OCI-LY3 (cell line): ENCODE measurements around the gene SIGMAR1.
"Not testable (repeated sequence)": the region's sequence is repeated elsewhere in the genome, so short reads cannot be mapped to it uniquely, and the experiment has no call there.

Experiments used
- H2AFZ ChIP-seq: fragments of 200-600, 300-600 bp; shearing (Covaris generic); 2 replicates; pipeline ENCODE4 v1.6.0; 2014; ENCODE audit warnings: antibody characterized with exemption, low read depth, low read length
- H3K27ac ChIP-seq: fragments of 200-600, 300-600 bp; sonication (generic); 2 replicates; pipeline ENCODE4 v1.5.1; 2014; ENCODE audit warnings: mild to moderate bottlenecking, low read length, moderate library complexity, mixed read lengths
- H3K27me3 ChIP-seq: fragments of 200-600, 300-600 bp; sonication (generic); 2 replicates; pipeline ENCODE4 v1.6.1; 2014; ENCODE audit warnings: low read depth, low read length, mixed read lengths
- H3K36me3 ChIP-seq: fragments of 200-600, 300-600 bp; sonication (generic); replicated peaks from 2 replicates; pipeline ENCODE3; 2014; ENCODE audit warnings: low read depth, low read length, mixed read lengths
- H3K4me1 ChIP-seq: fragments of 300-600, 200-600 bp; sonication (generic); 2 replicates; pipeline ENCODE4 v1.6.1; 2014; ENCODE audit warnings: low read length, mixed read lengths
- H3K4me2 ChIP-seq: fragments of 200-600, 300-600 bp; sonication (generic); 2 replicates; pipeline ENCODE4 v1.6.1; 2014; ENCODE audit warnings: low read length, mixed read lengths
- H3K4me3 ChIP-seq: fragments of 300-600, 200-600 bp; sonication (generic); 2 replicates; pipeline ENCODE4 v1.5.1; 2014; ENCODE audit warnings: antibody characterized with exemption, mild to moderate bottlenecking, low read length, moderate library complexity
- H3K79me2 ChIP-seq: fragments of 300-600, 200-600 bp; shearing (Covaris generic); 2 replicates; pipeline ENCODE4 v1.6.1; 2014; ENCODE audit warnings: mild to moderate bottlenecking, low read length, mixed read lengths
- H3K9ac ChIP-seq: fragments of 300-600, 200-600 bp; shearing (Covaris generic); 2 replicates; pipeline ENCODE4 v1.6.0; 2014; ENCODE audit warnings: mild to moderate bottlenecking, low read length, moderate library complexity
- H3K9me3 ChIP-seq: fragments of 200-600, 300-600 bp; shearing (Covaris generic); 2 replicates; pipeline ENCODE4 v1.6.1; 2014; ENCODE audit warnings: low read length, mixed read lengths; ENCODE audit not compliant: insufficient read depth
- H4K20me1 ChIP-seq: fragments of 200-600, 300-600 bp; sonication (generic); 2 replicates; pipeline ENCODE4 v1.6.1; 2016; ENCODE audit warnings: low read length, mixed read lengths; ENCODE audit not compliant: insufficient read depth
- CTCF ChIP-seq: fragments of 200-600, 300-600 bp; sonication (generic); IDR thresholded peaks from 2 replicates; pipeline ENCODE4 v1.5.1; 2014; ENCODE audit warnings: antibody characterized with exemption, low read length, low read depth
- EZH2phosphoT487 ChIP-seq: fragments of 200-600 bp; shearing (Covaris generic); IDR thresholded peaks from 2 replicates; pipeline ENCODE4 v1.6.1; 2018; ENCODE audit warnings: antibody characterized with exemption, mixed run types, low read depth

Gene SIGMAR1

DNA sequence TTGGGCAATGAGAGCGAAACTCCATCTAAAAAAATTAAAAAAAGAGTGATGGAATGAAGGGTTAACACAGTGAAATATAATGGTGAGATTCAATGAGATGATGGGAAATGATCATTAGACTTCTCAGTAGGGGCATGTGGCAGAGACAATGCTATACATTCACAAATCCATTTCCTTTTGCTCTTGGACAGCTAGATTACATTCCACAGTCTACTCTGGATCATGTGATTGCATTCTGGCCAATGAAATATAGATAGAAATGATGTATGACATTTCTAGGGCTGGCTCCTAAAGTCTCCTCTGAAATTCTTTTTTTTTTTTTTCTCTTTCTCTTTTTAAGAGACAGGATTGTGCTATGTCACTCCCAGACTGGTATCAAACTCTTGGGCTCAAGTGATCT, 5.1 kb upstream of the SIGMAR1 start:
- H4K20me1 ChIP-seq: peaks cover 1% of the 10 kb centered on the region; the same call in 1 of the 2 replicates
- H3K27ac ChIP-seq: no peak overlapping the region
- H2AFZ ChIP-seq: no peak overlapping the region
- H3K36me3 ChIP-seq: peaks cover under 1% of the 10 kb centered on the region
- H3K4me3 ChIP-seq: no peak overlapping the region
- no peaks in the 10 kb centered on the region for H3K9me3 ChIP-seq
- H3K9ac ChIP-seq: no peak overlapping the region
- H3K79me2 ChIP-seq: peaks cover 10% of the 10 kb centered on the region
- no peaks in the 10 kb centered on the region for H3K27me3 ChIP-seq
- H3K4me2 ChIP-seq: no peak overlapping the region
- no peak for TF ChIP-seq CTCF
- no peak for TF ChIP-seq EZH2phosphoT487
- peaks cover 18% of the 10 kb centered on the region for H3K4me1 ChIP-seq

DNA sequence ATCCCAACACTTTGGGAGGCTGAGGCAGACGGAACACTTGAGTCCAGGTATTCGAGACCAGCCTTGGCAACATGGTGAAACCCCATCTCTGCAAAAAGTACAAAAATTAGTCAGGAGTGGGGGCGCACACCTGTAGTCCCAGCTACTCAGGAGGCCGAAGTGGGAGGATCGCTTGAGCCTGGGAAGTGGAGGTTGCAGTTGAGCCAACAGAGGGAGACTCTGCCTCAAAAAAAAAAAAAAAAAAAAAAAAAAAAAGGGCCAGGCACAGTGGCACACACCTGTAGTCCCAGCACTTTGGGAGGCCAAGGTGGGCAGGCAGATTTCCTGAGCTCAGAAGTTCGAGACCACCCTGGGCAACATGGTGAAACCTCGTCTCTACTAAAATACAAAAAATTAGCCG, 1.7 kb upstream of the SIGMAR1 start:
- not testable (repeated sequence) for H3K4me2 ChIP-seq, H3K4me3 ChIP-seq, H3K27me3 ChIP-seq, H2AFZ ChIP-seq, H3K9ac ChIP-seq, H3K27ac ChIP-seq, H3K9me3 ChIP-seq, H4K20me1 ChIP-seq
- Histone ChIP-seq H3K4me1 (peaks cover 12% of the 10 kb centered on the region), H3K36me3 (peaks cover 13% of the 10 kb centered on the region), H3K79me2 (peaks cover 28% of the 10 kb centered on the region)

GRCh38 chr9:34638138-34638445, 505 bp upstream of the SIGMAR1 start:
- peak overlapping the region; percentile 83 for H3K9ac ChIP-seq
- peak overlapping the region; percentile 12; the same call in 1 of the 2 replicates for H3K27ac ChIP-seq
- H2AFZ ChIP-seq: peak overlapping the region; percentile 66
- no peaks in the 10 kb centered on the region for H3K27me3 ChIP-seq
- peaks cover 13% of the 10 kb centered on the region for H3K36me3 ChIP-seq
- H3K79me2 ChIP-seq: peaks cover 28% of the 10 kb centered on the region
- H4K20me1 ChIP-seq: no peaks in the 10 kb centered on the region
- peak overlapping the region; percentile 82 for H3K4me3 ChIP-seq
- peak overlapping the region; percentile 94 for H3K4me2 ChIP-seq
- peaks cover 12% of the 10 kb centered on the region for H3K4me1 ChIP-seq
- no peaks in the 10 kb centered on the region for H3K9me3 ChIP-seq
- no peak for TF ChIP-seq EZH2phosphoT487
- TF ChIP-seq CTCF: no peak

DNA sequence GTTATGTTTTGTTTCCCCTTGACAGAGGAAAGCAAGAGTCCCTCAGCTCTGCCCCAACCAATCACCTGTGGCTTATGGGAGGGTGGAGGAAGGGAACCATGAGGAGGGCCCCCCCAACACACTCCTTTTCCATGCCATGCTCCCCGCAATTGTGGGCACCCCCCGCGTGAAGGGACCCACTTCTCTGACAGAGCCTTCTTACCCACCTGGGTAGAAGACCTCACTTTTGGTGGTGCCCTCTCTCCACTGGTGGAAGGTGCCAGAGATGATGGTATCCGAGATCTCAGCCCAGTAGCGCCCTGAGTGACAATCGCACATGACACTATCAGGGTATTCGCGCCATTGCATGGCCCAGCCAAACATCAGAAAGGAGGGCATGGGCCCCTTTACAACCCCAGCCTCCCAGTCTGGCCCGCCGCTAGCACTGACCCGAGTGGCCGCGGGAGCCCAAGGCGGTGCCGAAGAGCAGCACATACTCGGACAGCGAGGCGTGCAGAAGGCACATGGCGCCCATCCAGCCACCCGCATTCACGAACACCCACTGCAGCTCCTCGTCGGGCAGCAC, 714 bp downstream of the SIGMAR1 start:
- Histone ChIP-seq H3K9ac (peak overlapping the region; percentile 83), H3K4me1 (peaks cover 12% of the 10 kb centered on the region)

More for the DNA sequence above, 714 bp downstream of the SIGMAR1 start:
- Histone ChIP-seq H3K4me2 (peak overlapping the region; percentile 94), H3K9me3 (no peaks in the 10 kb centered on the region), H3K27me3 (no peaks in the 10 kb centered on the region), H3K36me3 (peaks cover 13% of the 10 kb centered on the region), H2AFZ (no peak overlapping the region), H4K20me1 (no peaks in the 10 kb centered on the region), H3K79me2 (peaks cover 28% of the 10 kb centered on the region), H3K4me3 (peak overlapping the region; percentile 82), H3K27ac (peak overlapping the region; percentile 42)
- no peak for TF ChIP-seq CTCF
- no peak for TF ChIP-seq EZH2phosphoT487
